Measurements from ENCODE around the gene CPA2. TPM values are rescaled to one million over a fixed set of nuclear protein-coding genes. Genes with fewer than 3 reads are reported as not detected.

CPA2 gene
- total and polyA plus RNA-seq, 7 donors = 0.92 to 3.0 (median 1.6) TPM; not detected in 4

DNA sequence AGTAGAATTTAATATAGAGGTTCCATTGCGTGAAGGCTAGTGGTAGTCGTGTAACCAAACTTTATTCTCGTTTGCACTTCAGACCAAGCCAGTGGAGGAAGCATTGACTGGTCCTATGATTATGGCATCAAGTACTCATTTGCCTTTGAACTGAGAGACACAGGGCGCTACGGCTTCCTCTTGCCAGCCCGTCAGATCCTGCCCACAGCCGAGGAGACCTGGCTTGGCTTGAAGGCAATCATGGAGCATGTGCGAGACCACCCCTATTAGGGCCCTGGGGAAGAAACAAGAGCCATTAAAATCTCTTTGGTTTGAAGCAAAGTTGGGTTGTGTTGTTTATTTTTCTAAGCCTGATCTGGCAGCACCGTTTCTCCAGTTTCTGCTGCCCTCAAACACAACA, 22.8 kb downstream of the CPA2 start:
- TF ChIP-seq, protein P1, sequence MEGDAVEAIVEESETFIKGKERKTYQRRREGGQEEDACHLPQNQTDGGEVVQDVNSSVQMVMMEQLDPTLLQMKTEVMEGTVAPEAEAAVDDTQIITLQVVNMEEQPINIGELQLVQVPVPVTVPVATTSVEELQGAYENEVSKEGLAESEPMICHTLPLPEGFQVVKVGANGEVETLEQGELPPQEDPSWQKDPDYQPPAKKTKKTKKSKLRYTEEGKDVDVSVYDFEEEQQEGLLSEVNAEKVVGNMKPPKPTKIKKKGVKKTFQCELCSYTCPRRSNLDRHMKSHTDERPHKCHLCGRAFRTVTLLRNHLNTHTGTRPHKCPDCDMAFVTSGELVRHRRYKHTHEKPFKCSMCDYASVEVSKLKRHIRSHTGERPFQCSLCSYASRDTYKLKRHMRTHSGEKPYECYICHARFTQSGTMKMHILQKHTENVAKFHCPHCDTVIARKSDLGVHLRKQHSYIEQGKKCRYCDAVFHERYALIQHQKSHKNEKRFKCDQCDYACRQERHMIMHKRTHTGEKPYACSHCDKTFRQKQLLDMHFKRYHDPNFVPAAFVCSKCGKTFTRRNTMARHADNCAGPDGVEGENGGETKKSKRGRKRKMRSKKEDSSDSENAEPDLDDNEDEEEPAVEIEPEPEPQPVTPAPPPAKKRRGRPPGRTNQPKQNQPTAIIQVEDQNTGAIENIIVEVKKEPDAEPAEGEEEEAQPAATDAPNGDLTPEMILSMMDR (IDR thresholded peaks at IDR 0.05) = no peak
- no peak for TF ChIP-seq POLR2AphosphoS5 (IDR thresholded peaks at IDR 0.05)
- no peak for TF ChIP-seq POLR2A (IDR thresholded peaks at IDR 0.05)
- TF ChIP-seq EP300 (IDR thresholded peaks at IDR 0.05) = no peak
- Histone ChIP-seq H3K27ac (no peak overlapping the region), H3K4me1 (no peaks in the 10 kb centered on the region), H3K27me3 (no peaks in the 10 kb centered on the region), H3K4me3 (no peak overlapping the region), H3K36me3 (no peaks in the 10 kb centered on the region), H3K9me3 (no peaks in the 10 kb centered on the region)
- DNase-seq = no peak
- intact Hi-C loops (cut with DNase I) = no loop called here
- WGBS, 2 donors = 92 to 94% methylated on average over 9 of the region's 9 CpGs

DNA sequence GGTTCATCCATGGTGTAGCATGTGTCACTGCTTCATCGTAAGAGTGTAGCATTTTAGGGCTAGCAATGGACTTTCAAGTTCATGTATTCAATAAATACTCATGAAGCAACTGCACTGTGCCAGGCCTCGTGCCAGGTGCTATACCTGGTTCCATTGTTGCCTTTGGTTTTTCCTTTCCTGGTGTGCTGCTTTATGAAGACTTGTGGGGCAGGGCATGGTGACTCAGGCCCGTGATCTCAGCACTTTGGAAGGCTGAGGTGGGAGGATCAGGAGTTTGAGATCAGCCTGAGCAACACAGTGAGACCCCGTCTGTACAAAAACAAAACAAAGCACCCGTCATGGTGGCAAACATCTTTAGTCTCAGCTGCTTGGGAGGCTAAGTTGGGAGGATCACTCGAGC, 24.1 kb downstream of the CPA2 start:
- no peaks in the 10 kb centered on the region for H3K9me3 ChIP-seq
- no peak for DNase-seq
- intact Hi-C loops (cut with DNase I) = no loop called here
- H3K27ac ChIP-seq = no peak overlapping the region
- WGBS, 2 donors = 86 to 94% methylated on average over 6 of the region's 6 CpGs
- TF ChIP-seq POLR2AphosphoS5 (IDR thresholded peaks at IDR 0.05) (no peak), POLR2A (IDR thresholded peaks at IDR 0.05) (no peak), EP300 (IDR thresholded peaks at IDR 0.05) (no peak)
- TF ChIP-seq, protein P1 (IDR thresholded peaks at IDR 0.05) = no peak
- no peak overlapping the region for H3K4me3 ChIP-seq
- H3K4me1 ChIP-seq = no peaks in the 10 kb centered on the region
- no peaks in the 10 kb centered on the region for H3K36me3 ChIP-seq
- no peaks in the 10 kb centered on the region for H3K27me3 ChIP-seq

DNA sequence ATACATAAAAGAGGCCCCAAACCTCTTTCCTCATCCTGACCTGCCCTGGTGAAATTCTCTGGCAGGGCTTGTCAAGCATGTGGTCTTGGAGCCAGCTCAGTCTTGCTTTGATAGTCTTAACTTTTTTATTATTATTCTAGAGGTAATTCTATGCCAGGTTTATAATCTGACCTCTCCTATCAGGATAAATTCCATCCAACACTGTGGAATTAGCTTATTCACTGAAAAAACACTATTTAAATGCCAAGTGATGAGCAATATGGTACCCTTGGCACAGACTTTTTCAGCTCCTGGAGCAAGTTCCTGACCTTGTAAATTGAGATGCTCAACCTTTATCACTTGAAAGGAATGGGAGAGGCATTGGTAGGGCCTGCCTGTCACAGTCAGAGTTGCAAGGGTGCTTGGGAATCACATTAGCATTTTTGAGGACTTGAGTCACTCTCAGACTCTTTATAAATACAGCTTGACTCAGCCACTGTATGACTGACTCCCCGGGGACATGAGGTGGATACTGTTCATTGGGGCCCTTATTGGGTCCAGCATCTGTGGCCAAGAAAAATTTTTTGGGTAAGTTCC, 26.1 kb downstream of the CPA2 start, which contains the start of gene CPA4:
Gene CPA4 (plus strand): TSS at position 480 of the 576 bp plus-strand sequence. CDS start 20 bp downstream, at position 500.
- 77 to 78% methylated on average over 1 of the region's 1 CpG for WGBS, 2 donors
- DNase-seq = no peak

DNA sequence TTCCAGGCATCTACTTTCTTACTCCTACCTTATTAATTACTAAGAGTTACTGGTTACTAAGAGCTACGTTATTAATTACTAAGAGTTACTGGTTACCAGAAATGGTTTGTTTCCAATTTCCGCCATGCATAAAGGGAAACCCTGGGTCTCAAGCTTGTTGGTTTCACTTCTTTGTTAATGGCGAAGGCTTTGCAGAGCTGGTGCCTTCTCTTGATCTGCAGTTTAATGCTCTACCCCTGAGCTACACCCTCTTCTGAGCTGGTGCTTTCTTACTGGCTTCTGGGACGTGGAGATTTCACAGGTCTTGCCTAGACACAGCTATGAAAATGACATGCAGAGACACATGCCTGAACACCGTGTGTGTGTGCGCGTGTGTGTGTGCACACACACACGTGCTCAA, 26.9 kb downstream of the CPA2 start:
- Histone ChIP-seq H3K27me3 (no peaks in the 10 kb centered on the region), H3K4me3 (no peak overlapping the region), H3K4me1 (no peaks in the 10 kb centered on the region), H3K27ac (no peak overlapping the region), H3K36me3 (no peaks in the 10 kb centered on the region), H3K9me3 (no peaks in the 10 kb centered on the region)
- DNase-seq = no peak
- intact Hi-C loops (cut with DNase I) = no loop called here
- WGBS, 2 donors = 86 to 88% methylated on average over 8 of the region's 8 CpGs
- TF ChIP-seq POLR2A (IDR thresholded peaks at IDR 0.05) (no peak), POLR2AphosphoS5 (IDR thresholded peaks at IDR 0.05) (no peak), EP300 (IDR thresholded peaks at IDR 0.05) (no peak)
- TF ChIP-seq, protein P1 (IDR thresholded peaks at IDR 0.05) = no peak

More for the DNA sequence above, 26.1 kb downstream of the CPA2 start, which contains the start of gene CPA4:
- Histone ChIP-seq H3K36me3 (no peaks in the 10 kb centered on the region), H3K27ac (no peak within 1 kb of the TSS), H3K4me3 (no peak within 1 kb of the TSS), H3K9me3 (no peaks in the 10 kb centered on the region), H3K4me1 (no peaks in the 10 kb centered on the region), H3K27me3 (no peaks in the 10 kb centered on the region)
- TF ChIP-seq EP300 (IDR thresholded peaks at IDR 0.05) = no peak
- TF ChIP-seq, protein P1 (IDR thresholded peaks at IDR 0.05) = no peak
- no peak for TF ChIP-seq POLR2A (IDR thresholded peaks at IDR 0.05)
- TF ChIP-seq POLR2AphosphoS5 (IDR thresholded peaks at IDR 0.05) = no peak
- intact Hi-C loops (cut with DNase I) = no loop called here

DNA sequence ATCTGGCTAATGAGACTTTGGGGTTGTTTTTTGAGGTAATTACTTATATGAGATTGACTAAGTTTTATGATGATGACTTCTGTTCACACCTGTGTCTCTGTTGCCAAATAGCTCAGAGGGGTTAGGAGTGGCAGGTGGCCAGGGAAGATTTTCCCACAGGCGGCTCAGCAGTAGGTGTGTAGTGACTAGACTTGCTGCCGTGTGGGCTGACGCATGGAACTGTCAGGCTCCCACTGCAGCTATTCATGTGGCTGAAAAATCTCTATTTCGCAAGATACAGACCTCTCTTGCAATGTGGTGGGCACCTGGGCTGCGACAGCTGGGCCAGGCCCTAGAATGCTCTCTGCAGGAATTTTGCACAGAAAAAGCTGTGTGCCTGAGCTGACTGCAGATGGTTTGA, 27.7 kb downstream of the CPA2 start:
- H3K27ac ChIP-seq = no peak overlapping the region
- H3K9me3 ChIP-seq = no peaks in the 10 kb centered on the region
- no peak for DNase-seq
- intact Hi-C loops (cut with DNase I) = no loop called here
- no peaks in the 10 kb centered on the region for H3K27me3 ChIP-seq
- H3K4me1 ChIP-seq = no peaks in the 10 kb centered on the region
- H3K4me3 ChIP-seq = no peak overlapping the region
- TF ChIP-seq EP300 (IDR thresholded peaks at IDR 0.05) = no peak
- TF ChIP-seq, protein P1 (IDR thresholded peaks at IDR 0.05) = no peak
- no peak for TF ChIP-seq POLR2A (IDR thresholded peaks at IDR 0.05)
- no peak for TF ChIP-seq POLR2AphosphoS5 (IDR thresholded peaks at IDR 0.05)
- no peaks in the 10 kb centered on the region for H3K36me3 ChIP-seq
- WGBS, 2 donors = 79 to 82% methylated on average over 5 of the region's 5 CpGs

All from sigmoid colon (tissue), 7 donors.